SK-N-SH (cell line): ENCODE data around the gene OTUD4.

Source experiments
- ELF1 ChIP-seq: IDR thresholded peaks from 2 replicates; pipeline ENCODE4 v1.4.0; 2012
- EP300 ChIP-seq, 2 experiments: IDR thresholded peaks; 2 replicates each; pipeline versions ENCODE4 v1.4.0 to v1.6.1; 2012; ENCODE audit warnings: borderline replicate concordance in 1 of 2, low read depth in 1 of 2, low read length in 1 of 2
- GABPA ChIP-seq: IDR thresholded peaks from 2 replicates; pipeline ENCODE4 v1.4.0; 2012; ENCODE audit warnings: low read depth, mild to moderate bottlenecking
- POLR2AphosphoS5 ChIP-seq: IDR thresholded peaks from 2 replicates; pipeline ENCODE4 v1.6.1; 2012; ENCODE audit warnings: low read depth, low read length
- RFX5 ChIP-seq: IDR thresholded peaks from 2 replicates; pipeline ENCODE4 v1.6.1; 2012; ENCODE audit warnings: mild to moderate bottlenecking, improper control_type of control experiment, low read length
- RXRA ChIP-seq: IDR thresholded peaks from 2 replicates; pipeline ENCODE4 v1.4.0; 2012; ENCODE audit warnings: low read depth, mild to moderate bottlenecking, borderline replicate concordance
- SMC3 ChIP-seq: IDR thresholded peaks from 2 replicates; pipeline ENCODE4 v1.6.1; 2012; ENCODE audit warnings: low read depth, low read length, improper control_type of control experiment
- TCF12 ChIP-seq: IDR thresholded peaks from 2 replicates; pipeline ENCODE4 v1.4.0; 2012
- YY1 ChIP-seq: IDR thresholded peaks from 2 replicates; pipeline ENCODE4 v1.4.0; 2012; ENCODE audit warnings: low read depth, mild to moderate bottlenecking
- TF ChIP-seq, protein P1 (sequence below): IDR thresholded peaks from 2 replicates; pipeline ENCODE4 v1.4.0; 2012; ENCODE audit warnings: low read depth, borderline replicate concordance
- TF ChIP-seq, protein P2 (sequence below): IDR thresholded peaks from 2 replicates; pipeline ENCODE4; 2012
- TF ChIP-seq, protein P3 (sequence below): IDR thresholded peaks from 2 replicates; pipeline ENCODE4 v1.4.0; 2012; ENCODE audit warnings: low read depth
- TF ChIP-seq, protein P4 (sequence below): fragments of 200-600 bp; sonication (generic); IDR thresholded peaks from 2 replicates; pipeline ENCODE4 v1.6.1; 2017; ENCODE audit warnings: antibody characterized with exemption, mild to moderate bottlenecking, moderate library complexity
- TF ChIP-seq, protein P5 (sequence below): IDR thresholded peaks from 2 replicates; pipeline ENCODE4 v1.6.1; 2012; ENCODE audit warnings: mild to moderate bottlenecking, low read depth, low read length, moderate library complexity

GRCh38 chr4:145179281-145179860 lies 1.0 kb downstream of the OTUD4 start:
- TF ChIP-seq RFX5 (no peak), YY1 (no peak), SMC3 (no peak), RXRA (no peak), GABPA (no peak), ELF1 (no peak), POLR2AphosphoS5 (no peak), EP300 (IDR thresholded peaks at IDR 0.05; ENCODE audit: borderline replicate concordance in 1 of 2, low read depth in 1 of 2, low read length in 1 of 2) (no peak), TCF12 (no peak)
- TF ChIP-seq, protein P1, sequence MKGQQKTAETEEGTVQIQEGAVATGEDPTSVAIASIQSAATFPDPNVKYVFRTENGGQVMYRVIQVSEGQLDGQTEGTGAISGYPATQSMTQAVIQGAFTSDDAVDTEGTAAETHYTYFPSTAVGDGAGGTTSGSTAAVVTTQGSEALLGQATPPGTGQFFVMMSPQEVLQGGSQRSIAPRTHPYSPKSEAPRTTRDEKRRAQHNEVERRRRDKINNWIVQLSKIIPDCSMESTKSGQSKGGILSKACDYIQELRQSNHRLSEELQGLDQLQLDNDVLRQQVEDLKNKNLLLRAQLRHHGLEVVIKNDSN: no peak
- TF ChIP-seq, protein P2, sequence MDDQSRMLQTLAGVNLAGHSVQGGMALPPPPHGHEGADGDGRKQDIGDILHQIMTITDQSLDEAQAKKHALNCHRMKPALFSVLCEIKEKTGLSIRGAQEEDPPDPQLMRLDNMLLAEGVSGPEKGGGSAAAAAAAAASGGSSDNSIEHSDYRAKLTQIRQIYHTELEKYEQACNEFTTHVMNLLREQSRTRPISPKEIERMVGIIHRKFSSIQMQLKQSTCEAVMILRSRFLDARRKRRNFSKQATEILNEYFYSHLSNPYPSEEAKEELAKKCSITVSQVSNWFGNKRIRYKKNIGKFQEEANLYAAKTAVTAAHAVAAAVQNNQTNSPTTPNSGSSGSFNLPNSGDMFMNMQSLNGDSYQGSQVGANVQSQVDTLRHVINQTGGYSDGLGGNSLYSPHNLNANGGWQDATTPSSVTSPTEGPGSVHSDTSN: no peak
- TF ChIP-seq, protein P3, sequence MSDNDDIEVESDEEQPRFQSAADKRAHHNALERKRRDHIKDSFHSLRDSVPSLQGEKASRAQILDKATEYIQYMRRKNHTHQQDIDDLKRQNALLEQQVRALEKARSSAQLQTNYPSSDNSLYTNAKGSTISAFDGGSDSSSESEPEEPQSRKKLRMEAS: no peak
- TF ChIP-seq, protein P4, sequence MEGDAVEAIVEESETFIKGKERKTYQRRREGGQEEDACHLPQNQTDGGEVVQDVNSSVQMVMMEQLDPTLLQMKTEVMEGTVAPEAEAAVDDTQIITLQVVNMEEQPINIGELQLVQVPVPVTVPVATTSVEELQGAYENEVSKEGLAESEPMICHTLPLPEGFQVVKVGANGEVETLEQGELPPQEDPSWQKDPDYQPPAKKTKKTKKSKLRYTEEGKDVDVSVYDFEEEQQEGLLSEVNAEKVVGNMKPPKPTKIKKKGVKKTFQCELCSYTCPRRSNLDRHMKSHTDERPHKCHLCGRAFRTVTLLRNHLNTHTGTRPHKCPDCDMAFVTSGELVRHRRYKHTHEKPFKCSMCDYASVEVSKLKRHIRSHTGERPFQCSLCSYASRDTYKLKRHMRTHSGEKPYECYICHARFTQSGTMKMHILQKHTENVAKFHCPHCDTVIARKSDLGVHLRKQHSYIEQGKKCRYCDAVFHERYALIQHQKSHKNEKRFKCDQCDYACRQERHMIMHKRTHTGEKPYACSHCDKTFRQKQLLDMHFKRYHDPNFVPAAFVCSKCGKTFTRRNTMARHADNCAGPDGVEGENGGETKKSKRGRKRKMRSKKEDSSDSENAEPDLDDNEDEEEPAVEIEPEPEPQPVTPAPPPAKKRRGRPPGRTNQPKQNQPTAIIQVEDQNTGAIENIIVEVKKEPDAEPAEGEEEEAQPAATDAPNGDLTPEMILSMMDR: no peak
- TF ChIP-seq, protein P5, sequence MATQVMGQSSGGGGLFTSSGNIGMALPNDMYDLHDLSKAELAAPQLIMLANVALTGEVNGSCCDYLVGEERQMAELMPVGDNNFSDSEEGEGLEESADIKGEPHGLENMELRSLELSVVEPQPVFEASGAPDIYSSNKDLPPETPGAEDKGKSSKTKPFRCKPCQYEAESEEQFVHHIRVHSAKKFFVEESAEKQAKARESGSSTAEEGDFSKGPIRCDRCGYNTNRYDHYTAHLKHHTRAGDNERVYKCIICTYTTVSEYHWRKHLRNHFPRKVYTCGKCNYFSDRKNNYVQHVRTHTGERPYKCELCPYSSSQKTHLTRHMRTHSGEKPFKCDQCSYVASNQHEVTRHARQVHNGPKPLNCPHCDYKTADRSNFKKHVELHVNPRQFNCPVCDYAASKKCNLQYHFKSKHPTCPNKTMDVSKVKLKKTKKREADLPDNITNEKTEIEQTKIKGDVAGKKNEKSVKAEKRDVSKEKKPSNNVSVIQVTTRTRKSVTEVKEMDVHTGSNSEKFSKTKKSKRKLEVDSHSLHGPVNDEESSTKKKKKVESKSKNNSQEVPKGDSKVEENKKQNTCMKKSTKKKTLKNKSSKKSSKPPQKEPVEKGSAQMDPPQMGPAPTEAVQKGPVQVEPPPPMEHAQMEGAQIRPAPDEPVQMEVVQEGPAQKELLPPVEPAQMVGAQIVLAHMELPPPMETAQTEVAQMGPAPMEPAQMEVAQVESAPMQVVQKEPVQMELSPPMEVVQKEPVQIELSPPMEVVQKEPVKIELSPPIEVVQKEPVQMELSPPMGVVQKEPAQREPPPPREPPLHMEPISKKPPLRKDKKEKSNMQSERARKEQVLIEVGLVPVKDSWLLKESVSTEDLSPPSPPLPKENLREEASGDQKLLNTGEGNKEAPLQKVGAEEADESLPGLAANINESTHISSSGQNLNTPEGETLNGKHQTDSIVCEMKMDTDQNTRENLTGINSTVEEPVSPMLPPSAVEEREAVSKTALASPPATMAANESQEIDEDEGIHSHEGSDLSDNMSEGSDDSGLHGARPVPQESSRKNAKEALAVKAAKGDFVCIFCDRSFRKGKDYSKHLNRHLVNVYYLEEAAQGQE: no peak
